Right atrium auricular region (tissue), 2 donors: ENCODE results near the gene MCRS1. TPM values are rescaled to one million over a fixed set of nuclear protein-coding genes. Genes with fewer than 3 reads are reported as not detected.

Experiments used
- DNase-seq: peaks from one replicate; pipeline ENCODE4 v3.0.0-alpha.2; 2019; ENCODE audit warnings: low spot score
- H3K27ac ChIP-seq, 2 donors: fragments of 200-600 bp; sonication (generic); 1 replicate in 1 of 2; 2 replicates in 1 of 2; pipeline ENCODE4 v1.5.1; 2016 to 2019
- H3K27me3 ChIP-seq, 2 donors: fragments of 200-600 bp; sonication (generic); one replicate each; pipeline versions ENCODE4 v1.5.1 to v1.6.0; 2017 to 2019
- H3K36me3 ChIP-seq: fragments of 200-600 bp; sonication (generic); one replicate; pipeline ENCODE4 v1.5.1; 2016
- H3K4me1 ChIP-seq, 2 donors: fragments of 200-600 bp; sonication (generic); one replicate each; pipeline versions ENCODE4 v1.5.1 to v1.6.0; 2017 to 2019
- H3K4me3 ChIP-seq, 2 donors: fragments of 200-600 bp; sonication (generic); 1 replicate in 1 of 2; 2 replicates in 1 of 2; pipeline ENCODE4 v1.5.1; 2017 to 2019; ENCODE audit warnings: mild to moderate bottlenecking in 1 of 2, moderate library complexity in 1 of 2
- H3K9me3 ChIP-seq, 2 donors: fragments of 200-600 bp; sonication (generic); one replicate each; pipeline ENCODE4 v1.5.1; 2019
- CTCF ChIP-seq, 2 donors: fragments of 200-600 bp; sonication (generic); IDR thresholded peaks; one replicate each; pipeline ENCODE4 v1.5.1; 2019; ENCODE audit warnings: antibody characterized with exemption in 2 of 2
- total RNA-seq, 2 donors: library from RNA; depleted of rRNA; stranded (reverse); fragments of >200 nt; gene quantifications; one replicate each; pipeline ENCODE4 v1.1.0, GENCODE V29; 2016

Gene MCRS1
- total RNA-seq, 2 donors from 2014 or later, result 81.8 to 82.8 TPM

GRCh38 chr12:49555631-49556390 lies 12.1 kb downstream of the MCRS1 start:
- Histone ChIP-seq H3K27ac (no peak overlapping the region), H3K4me1 (peaks cover 0 to 11% of the 10 kb centered on the region in 2 donors), H3K36me3 (peaks cover 47% of the 10 kb centered on the region), H3K27me3 (no peaks in the 10 kb centered on the region), H3K4me3 (no peak overlapping the region), H3K9me3 (no peaks in the 10 kb centered on the region)
- DNase-seq, result no peak
- no peak for TF ChIP-seq CTCF (IDR thresholded peaks at IDR 0.05)

GRCh38 chr12:49554266-49554665 lies 13.7 kb downstream of the MCRS1 start:
- Histone ChIP-seq H3K9me3 (no peaks in the 10 kb centered on the region), H3K4me3 (no peak overlapping the region), H3K27me3 (no peaks in the 10 kb centered on the region), H3K36me3 (peaks cover 32% of the 10 kb centered on the region), H3K4me1 (peaks cover 0 to 15% of the 10 kb centered on the region in 2 donors), H3K27ac (no peak overlapping the region)
- no peak for TF ChIP-seq CTCF (IDR thresholded peaks at IDR 0.05)
- DNase-seq, result no peak

- Histone ChIP-seq H3K9me3 (no peaks in the 10 kb centered on the region), H3K27me3 (no peaks in the 10 kb centered on the region), H3K4me1 (peaks cover 0 to 21% of the 10 kb centered on the region in 2 donors), H3K4me3 (no peak overlapping the region), H3K27ac (no peak overlapping the region), H3K36me3 (peaks cover 25% of the 10 kb centered on the region)
- DNase-seq, result no peak
- TF ChIP-seq CTCF (IDR thresholded peaks at IDR 0.05), result peak in 1 of 2 donors; percentile 42
Measured at GRCh38 chr12:49553512-49554088, 14.3 kb downstream of the MCRS1 start.

- Histone ChIP-seq H3K4me3 (no peak overlapping the region), H3K27me3 (no peaks in the 10 kb centered on the region), H3K36me3 (peaks cover 18% of the 10 kb centered on the region), H3K27ac (peak overlapping the region in 1 of 2 donors; percentile 55), H3K4me1 (peaks cover 0 to 25% of the 10 kb centered on the region in 2 donors), H3K9me3 (no peaks in the 10 kb centered on the region)
- TF ChIP-seq CTCF (IDR thresholded peaks at IDR 0.05), result no peak
- no peak for DNase-seq
Measured at GRCh38 chr12:49552899-49553298, 15.0 kb downstream of the MCRS1 start.

GRCh38 chr12:49552425-49552824 lies 15.5 kb downstream of the MCRS1 start:
- H3K36me3 ChIP-seq, result peaks cover 13% of the 10 kb centered on the region
- H3K27ac ChIP-seq, result peak overlapping the region in 1 of 2 donors; percentile 55

More at GRCh38 chr12:49552425-49552824, 15.5 kb downstream of the MCRS1 start:
- H3K4me1 ChIP-seq, result peaks cover 0 to 25% of the 10 kb centered on the region in 2 donors
- H3K27me3 ChIP-seq, result no peaks in the 10 kb centered on the region
- H3K4me3 ChIP-seq, result no peak overlapping the region
- H3K9me3 ChIP-seq, result no peaks in the 10 kb centered on the region
- TF ChIP-seq CTCF (IDR thresholded peaks at IDR 0.05), result no peak
- no peak for DNase-seq
